ENCODE results near the gene TMEM218.

- TF ChIP-seq, protein P1, sequence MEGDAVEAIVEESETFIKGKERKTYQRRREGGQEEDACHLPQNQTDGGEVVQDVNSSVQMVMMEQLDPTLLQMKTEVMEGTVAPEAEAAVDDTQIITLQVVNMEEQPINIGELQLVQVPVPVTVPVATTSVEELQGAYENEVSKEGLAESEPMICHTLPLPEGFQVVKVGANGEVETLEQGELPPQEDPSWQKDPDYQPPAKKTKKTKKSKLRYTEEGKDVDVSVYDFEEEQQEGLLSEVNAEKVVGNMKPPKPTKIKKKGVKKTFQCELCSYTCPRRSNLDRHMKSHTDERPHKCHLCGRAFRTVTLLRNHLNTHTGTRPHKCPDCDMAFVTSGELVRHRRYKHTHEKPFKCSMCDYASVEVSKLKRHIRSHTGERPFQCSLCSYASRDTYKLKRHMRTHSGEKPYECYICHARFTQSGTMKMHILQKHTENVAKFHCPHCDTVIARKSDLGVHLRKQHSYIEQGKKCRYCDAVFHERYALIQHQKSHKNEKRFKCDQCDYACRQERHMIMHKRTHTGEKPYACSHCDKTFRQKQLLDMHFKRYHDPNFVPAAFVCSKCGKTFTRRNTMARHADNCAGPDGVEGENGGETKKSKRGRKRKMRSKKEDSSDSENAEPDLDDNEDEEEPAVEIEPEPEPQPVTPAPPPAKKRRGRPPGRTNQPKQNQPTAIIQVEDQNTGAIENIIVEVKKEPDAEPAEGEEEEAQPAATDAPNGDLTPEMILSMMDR (IDR thresholded peaks at IDR 0.05), result no peak
- TF ChIP-seq POLR2A (IDR thresholded peaks at IDR 0.05), result no peak
These were observed 49.1 kb downstream of the TMEM218 start for GRCh38 chr11:125062218-125062930.
